GM18508 (cell line): ENCODE data around the gene SLC22A6.

Source experiments
- ATAC-seq: cut with Tn5 transposase; IDR thresholded peaks from one replicate; pipeline ENCODE4 v1.9.1; 2021; ENCODE audit warnings: moderate number of reproducible peaks; ENCODE audit not compliant: insufficient read depth, unreplicated experiment

The SLC22A6 gene

GRCh38 chr11:62933750-62934495, 50.8 kb downstream of the SLC22A6 start:
- ATAC-seq = no peak

- no peak for ATAC-seq
Observed at GRCh38 chr11:62933285-62933684, 51.5 kb downstream of the SLC22A6 start.

DNA sequence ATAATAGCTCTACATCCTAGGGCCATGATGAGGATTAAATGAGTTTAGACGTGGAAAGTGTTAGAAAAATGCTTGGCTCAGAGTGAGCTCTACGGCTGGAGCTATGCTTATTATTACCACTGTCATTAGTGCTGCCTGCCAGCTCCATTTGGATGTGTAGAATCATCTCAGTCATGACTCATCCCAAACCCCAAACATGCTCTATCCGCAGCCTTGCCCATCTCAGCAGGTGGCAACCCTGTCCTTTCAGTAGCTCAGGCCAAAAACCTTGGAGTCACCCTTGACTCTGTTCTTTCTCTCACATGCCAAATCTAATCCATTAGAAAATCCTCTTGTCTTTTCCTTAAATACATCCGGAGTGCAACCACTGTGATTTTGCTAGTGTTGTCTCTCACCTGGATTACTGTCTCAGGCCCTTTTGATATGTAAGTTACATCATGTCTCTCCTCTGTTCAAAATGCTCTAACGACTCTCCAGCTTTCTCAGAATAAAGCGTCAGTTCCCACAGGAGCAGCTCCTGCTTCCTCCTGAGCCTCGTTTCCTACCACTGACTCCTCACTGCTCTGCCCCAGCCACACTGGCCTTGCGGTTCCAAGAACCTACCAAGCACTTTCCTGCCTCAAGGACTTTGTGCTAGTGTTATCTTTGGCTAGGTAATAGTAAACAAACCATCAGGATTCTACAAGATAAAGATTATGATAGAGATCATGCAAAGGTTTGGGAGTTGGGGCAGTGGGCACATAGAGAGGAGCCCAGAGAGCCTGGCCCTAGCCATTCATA, 53.1 kb downstream of the SLC22A6 start:
- no peak for ATAC-seq

GRCh38 chr11:62930666-62931065, 54.1 kb downstream of the SLC22A6 start:
- no peak for ATAC-seq

- ATAC-seq = no peak
Observed at GRCh38 chr11:62930157-62930556, 54.6 kb downstream of the SLC22A6 start.

GRCh38 chr11:62928011-62928410, 56.8 kb downstream of the SLC22A6 start:
- ATAC-seq = no peak

DNA sequence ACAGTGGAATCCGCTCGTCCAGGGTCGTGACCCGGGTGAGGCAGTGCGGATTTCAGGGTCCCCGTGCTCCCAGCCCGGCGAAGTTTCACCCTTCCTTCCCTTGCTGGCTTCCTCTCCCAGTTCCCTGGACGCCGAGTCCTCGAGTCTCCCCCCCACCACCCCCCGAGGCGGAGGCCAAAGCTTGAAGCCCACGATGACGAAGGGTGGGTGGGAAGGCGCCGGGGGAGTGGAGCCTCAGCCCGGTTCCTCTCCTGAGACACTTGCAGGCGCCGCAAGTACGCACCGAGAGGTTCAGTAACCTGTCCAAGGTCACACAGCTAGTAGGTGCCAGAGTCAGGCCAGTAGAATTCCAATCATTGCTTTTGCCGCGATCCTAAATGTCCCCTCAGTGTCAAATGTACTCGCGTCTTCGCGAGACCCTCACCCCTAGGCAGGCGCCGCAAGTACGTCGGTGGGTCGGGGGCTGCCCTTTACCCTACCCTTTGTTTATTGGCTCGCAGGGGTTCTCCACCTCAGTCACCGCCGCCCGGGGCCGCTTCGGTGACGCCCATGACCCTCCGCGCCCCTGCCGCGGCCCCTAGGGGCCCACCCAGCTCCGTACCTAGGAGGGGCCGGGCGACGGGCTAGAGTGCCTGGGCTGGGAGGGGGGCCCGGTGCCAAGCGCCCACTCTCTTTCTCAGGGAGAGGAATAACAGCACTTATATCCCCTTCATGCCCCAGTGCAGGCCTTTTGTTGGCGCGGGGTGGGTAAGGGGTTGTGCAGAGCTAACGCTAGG, 57.9 kb downstream of the SLC22A6 start:
- no peak for ATAC-seq
